HFF-Myc (cell line): ENCODE data around the gene CCDC3.

Source experiments
- DNase-seq: peaks from one replicate; pipeline ENCODE4 v3.0.0-alpha.2; 2011; ENCODE audit warnings: low read depth; ENCODE audit errors: extremely low read depth
- H3K4me3 ChIP-seq: replicated peaks from 2 replicates; pipeline ENCODE4 v1.5.1; 2011; ENCODE audit warnings: low read depth, mild to moderate bottlenecking, control low read depth, low read length
- CTCF ChIP-seq: IDR thresholded peaks from 2 replicates; pipeline ENCODE4 v1.5.1; 2012; ENCODE audit warnings: mild to moderate bottlenecking, low read depth, low read length, control low read depth; ENCODE audit errors: missing control alignments

The CCDC3 gene

GRCh38 chr10:12945690-12946359, 55.7 kb downstream of the CCDC3 start:
- TF ChIP-seq CTCF, result no peak
- no peak overlapping the region for H3K4me3 ChIP-seq
- no peak for DNase-seq

DNA sequence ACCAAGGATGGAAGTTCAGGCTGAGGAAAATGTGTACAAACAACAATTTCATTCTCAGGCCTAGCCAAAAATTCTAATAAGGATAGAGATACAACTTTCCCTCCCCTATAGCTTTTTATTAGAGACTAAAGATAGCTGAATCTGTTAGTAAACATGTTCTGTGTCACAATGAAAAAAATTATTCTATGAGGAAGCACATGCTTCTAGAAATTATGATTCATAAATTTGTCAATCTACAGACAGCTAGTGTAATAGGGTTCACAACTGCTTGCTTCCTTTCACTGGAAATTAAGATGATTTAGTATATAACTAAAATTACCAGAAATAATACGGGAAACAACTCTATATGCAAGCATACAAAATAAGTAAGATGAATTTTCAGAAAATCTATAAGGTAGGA, 56.6 kb downstream of the CCDC3 start:
- DNase-seq, result no peak
- H3K4me3 ChIP-seq, result no peak overlapping the region
- TF ChIP-seq CTCF, result no peak

- H3K4me3 ChIP-seq, result no peak overlapping the region
- TF ChIP-seq CTCF, result no peak
- DNase-seq, result no peak
Observed at GRCh38 chr10:12943425-12943824, 58.1 kb downstream of the CCDC3 start.

GRCh38 chr10:12941966-12942365, 59.5 kb downstream of the CCDC3 start:
- no peak overlapping the region for H3K4me3 ChIP-seq

DNA sequence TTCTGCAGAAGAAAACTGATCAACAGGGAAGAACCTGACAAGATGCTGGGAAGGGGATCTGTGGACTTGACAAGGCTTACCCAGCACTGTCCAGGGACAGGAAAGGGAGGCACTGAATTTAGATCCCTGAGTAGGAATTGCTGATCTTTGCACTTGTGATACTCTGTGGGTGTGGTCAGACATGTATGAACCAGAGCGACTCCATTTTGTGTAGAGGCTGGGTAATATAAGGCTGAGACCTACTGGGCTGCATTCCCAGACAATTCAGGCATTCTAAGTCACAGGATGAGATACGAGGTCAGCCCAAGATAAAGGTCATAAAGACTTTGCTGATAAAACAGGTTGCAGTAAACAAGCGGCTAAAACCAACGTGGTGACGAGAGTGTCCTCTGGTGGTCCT, 60.7 kb downstream of the CCDC3 start:
- no peak for DNase-seq
- no peak for TF ChIP-seq CTCF
- H3K4me3 ChIP-seq, result no peak overlapping the region

More at GRCh38 chr10:12941966-12942365, 59.5 kb downstream of the CCDC3 start:
- no peak for DNase-seq
- no peak for TF ChIP-seq CTCF

- no peak for TF ChIP-seq CTCF
- H3K4me3 ChIP-seq, result no peak overlapping the region
- DNase-seq, result no peak
Observed at GRCh38 chr10:12938271-12938670, 63.2 kb downstream of the CCDC3 start.

- H3K4me3 ChIP-seq, result no peak overlapping the region
- no peak for TF ChIP-seq CTCF
- DNase-seq, result no peak
Observed at GRCh38 chr10:12937527-12937926, 64.0 kb downstream of the CCDC3 start.
